GM18861 (cell line): ENCODE data around the gene TSTD2.
"Not testable (repeated sequence)": the region's sequence is repeated elsewhere in the genome, so short reads cannot be mapped to it uniquely, and the experiment has no call there.

Source experiments
- ATAC-seq: cut with Tn5 transposase; IDR thresholded peaks from one replicate; pipeline ENCODE4 v1.9.1; 2021; ENCODE audit not compliant: unreplicated experiment

TSTD2 gene

DNA sequence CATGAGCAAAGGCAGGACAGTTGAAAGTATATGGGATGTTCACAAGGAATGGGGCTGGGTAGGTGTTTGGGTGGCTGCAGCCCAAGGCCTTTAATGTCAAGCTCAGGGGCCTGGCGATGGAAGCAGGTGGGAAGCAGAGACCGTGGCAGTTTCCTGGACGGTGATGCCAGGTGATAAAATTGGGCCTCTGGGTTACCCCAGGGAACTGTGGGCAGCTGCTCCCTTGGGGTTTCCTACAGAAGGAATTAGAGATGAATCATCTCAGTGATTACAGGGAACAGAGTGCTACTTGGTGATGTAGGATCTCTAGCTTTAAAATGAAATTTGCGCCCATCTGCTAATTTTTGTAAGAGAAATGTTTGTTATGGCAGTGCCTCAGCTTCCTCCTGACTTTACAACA lies 39.2 kb downstream of the TSTD2 start:
- no peak for ATAC-seq

DNA sequence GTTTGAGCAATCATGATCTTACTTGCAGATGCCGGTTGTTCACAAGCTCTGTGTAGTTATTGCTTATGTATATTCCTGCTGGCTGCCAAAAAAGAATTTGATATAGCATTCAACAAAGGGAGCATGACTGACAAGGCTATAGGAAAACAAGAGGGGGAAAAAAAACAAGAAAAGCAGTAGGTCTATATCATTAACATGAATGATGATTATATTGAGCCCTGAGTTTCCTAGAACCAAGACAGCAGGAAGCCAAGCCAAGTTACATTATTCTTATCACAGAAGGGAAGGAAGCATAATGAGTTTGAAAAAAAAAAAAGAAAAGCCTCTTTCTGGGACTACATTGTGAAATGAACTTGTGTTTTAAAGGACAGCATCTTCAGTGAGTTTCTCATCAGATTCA lies 41.0 kb downstream of the TSTD2 start:
- no peak for ATAC-seq

DNA sequence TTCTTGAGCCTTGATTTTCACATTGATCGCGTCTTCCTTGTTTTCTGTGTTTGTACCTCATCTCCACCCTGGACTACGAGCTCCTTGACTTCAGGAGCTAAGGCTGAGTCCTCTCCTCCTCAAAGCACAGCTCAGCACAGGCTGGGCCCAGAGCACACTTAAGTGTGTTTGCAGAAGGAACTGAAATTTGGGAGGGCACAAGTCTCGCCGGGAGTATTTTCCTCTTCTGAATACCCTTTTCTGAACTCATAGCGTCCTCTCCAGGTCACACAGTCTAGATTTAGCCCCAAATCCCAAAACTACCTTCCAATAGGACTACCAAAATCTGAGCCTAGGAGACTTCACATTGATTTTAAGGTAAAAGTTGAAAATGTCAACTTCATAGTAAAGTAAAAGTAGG lies 41.6 kb downstream of the TSTD2 start:
- no peak for ATAC-seq

DNA sequence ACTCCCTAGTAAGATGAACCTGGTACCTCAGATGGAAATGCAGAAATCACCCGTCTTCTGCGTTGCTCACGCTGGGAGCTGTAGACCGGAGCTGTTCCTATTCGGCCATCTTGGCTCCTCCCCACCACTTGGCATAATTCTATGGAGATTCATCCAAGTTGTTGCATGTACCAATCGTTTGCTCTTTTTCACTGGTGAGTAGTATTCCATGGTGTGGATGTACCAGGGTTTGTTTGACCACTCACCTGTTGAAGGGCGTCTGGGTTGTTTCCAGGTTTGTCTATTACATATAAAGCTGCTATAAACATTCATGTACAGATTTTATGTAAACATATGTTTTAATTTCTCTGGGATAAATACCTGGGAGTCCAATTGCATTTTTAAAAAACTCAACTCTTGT lies 46.3 kb downstream of the TSTD2 start:
- ATAC-seq: not testable (repeated sequence)

DNA sequence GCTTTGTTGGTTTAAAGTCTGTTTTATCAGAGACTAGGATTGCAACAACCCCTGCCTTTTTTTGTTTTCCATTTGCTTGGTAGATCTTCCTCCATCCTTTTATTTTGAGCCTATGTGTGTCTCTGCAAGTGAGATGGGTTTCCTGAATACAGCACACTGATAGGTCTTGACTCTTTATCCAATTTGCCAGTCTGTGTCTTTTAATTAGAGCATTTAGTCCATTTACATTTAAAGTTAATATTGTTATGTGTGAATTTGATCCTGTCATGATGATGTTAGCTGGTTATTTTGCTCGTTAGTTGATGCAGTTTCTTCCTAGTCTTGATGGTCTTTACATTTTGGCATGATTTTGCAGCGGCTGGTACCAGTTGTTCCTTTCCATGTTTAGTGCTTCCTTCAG lies 48.4 kb downstream of the TSTD2 start:
- ATAC-seq: not testable (repeated sequence)

DNA sequence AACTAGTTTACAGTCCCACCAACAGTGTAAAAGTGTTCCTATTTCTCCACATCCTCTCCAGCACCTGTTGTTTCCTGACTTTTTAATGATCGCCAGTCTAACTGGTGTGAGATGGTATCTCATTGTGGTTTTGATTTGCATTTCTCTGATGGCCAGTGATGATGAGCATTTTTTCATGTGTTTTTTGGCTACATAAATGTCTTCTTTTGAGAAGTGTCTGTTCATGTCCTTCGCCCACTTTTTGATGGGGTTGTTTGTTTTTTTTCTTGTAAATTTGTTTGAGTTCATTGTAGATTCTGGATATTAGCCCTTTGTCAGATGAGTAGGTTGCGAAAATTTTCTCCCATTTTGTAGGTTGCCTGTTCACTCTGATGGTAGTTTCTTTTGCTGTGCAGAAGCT lies 51.6 kb downstream of the TSTD2 start:
- ATAC-seq: not testable (repeated sequence)

DNA sequence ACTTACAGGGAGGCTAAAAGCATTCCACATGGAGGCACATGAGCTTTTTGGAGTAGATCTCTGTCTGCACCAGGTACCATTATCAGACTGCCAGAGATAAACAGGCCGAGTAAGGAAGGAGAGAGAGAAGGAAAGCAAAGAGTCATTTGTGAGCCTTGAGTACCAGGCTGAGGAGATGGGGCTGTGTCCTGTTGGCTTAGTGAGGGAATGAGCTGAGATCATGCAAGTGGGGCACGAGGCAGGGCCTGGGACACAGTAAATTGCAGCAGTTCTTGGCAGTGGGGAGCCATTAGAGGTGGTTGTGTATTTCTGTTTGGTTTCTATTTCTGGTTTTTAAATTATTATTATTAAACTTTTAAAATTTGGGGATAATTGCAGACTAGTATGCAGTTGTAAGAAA lies 53.3 kb downstream of the TSTD2 start:
- ATAC-seq: no peak

DNA sequence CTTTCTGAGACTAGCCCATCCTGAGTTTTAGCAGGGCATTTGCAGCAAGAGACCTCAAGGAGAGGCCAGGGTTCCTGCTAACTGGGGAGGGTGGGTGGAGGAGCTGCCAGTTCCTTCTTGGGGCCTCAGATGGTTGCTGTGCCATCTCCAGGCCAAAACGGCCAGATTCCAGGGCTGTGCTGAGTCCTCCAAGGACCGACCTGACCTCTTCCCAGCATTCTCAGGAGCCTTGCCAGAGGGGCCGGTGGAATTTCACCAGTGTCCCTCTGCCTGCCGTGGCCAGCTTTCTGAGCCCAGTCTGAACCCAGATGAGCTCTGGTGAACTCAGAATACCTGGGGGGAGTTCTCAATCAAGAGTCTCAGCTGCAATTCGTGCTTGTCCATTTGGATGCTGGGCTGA lies 54.3 kb downstream of the TSTD2 start:
- no peak for ATAC-seq

DNA sequence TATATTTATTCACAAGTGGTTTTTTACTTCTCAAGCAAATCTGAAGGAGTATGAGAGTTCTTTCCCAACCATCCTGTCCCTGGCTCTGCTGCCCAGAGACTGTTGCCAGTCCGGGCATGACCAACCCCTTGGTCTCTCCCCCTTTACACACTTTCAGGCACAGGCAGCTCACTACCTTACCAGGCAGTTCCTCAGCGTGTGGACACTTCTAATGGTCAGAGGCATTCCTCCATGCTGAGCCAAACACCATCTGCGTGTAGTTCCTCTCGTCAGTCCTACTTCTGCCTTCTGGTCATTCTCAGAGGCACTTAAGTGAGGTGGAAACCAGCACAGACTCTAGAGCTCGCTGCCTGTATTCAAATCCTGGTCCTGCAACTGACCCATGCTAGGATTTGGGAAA lies 56.1 kb downstream of the TSTD2 start:
- no peak for ATAC-seq

DNA sequence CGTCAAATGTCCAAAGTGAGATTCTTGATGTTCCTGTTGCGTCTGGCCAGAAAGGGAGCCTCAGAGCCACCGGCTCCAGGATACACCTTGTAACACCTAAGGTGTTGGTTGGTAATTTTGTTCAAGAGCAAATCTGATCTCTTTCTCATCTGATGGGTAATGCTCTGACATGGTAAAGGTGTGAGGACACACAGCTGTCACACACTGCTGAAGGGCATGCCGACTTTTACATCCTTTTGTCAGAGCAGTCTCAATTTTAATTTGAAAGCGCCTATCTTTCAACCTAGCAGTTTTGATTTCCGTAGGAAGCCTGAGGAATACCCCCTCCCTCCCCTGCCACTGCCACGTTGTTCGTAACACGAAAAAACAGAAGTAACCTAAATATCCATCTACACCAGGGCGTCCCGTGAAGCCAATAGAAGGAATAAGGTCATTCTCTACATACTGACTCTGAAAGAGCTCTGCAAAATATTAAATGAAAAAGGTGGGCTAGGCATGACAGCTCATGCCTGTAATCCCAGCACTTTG lies 57.4 kb downstream of the TSTD2 start:
- no peak for ATAC-seq

DNA sequence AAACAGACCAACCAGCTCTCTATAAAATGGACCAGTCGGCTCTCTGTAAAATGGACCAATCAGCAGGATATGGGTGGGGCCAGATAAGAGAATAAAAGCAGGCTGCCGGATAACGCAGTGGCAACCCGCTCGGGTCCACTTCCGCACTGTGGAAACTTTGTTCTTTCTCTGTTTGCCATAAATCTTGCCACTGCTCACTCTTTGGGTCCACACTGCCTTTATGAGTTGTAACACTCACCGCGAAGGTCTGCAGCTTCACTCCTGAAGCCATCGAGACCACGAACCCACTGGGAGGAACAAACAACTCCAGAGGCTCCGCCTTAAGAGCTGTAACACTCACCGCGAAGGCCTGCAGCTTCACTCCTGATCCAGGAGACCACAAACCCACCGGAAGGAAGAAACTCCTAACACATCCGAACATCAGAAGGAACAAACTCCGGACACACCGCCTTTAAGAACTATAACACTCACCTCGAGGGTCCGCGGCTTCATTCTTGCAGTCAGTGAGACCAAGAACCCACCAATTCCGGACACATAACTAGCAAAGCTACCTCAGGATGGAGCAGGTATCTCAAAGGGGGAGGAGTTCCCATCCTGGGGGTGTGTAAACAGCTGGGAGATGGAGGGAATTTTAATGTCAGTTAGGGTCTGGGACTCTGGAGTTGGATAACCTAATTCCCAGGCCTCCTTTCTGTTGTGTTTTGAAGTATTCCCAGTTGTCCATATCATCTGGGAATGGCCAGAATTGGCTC lies 58.1 kb downstream of the TSTD2 start:
- ATAC-seq: not testable (repeated sequence)

DNA sequence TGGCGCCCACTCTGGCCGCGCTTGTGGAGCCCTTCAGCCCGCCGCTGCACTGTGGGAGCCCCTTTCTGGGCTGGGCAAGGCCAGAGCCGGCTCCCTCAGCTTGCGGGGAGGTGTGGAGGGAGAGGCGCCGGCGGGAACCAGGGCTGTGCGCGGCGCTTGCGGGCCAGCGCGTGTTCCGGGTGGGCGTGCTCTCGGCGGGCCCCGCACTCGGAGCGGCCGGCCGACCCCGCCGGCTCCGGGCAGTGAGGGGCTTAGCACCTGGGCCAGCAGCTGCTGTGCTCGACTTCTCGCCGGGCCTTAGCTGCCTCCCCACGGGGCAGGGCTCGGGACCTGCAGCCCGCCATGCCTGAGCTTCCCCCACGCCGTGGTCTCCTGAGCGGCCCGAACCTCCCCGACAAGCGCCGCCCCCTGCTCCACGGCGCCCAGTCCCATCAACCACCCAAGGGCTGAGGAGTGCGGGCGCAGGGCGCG lies 59.0 kb downstream of the TSTD2 start:
- ATAC-seq: not testable (repeated sequence)

DNA sequence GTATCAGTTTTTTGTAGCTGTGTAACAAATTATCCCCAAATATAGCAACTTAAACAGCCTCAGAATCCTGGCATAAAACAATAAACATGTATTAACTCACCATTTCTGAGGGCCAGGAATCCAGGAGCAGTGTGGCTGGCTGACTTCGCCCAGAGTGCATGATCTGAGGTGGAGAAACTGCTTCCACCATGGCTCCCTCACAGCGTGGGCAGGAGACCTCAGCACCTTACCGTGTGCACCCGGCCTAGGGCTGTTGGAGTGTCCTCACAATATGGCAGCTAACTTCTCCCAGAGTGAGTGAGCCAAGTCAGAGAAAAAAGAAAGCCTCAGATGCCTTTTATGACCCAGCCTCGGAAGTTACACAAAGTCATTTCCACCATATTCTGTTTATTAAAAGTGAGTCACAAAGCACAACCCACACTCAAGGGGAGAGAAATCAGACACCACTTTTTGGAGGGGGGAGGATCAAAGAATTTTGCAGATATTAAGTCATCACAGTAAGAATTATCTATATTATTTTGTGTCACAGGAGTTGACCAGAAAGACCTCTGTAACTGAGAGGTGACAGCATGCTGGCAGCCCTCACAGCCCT lies 59.6 kb downstream of the TSTD2 start:
- no peak for ATAC-seq

DNA sequence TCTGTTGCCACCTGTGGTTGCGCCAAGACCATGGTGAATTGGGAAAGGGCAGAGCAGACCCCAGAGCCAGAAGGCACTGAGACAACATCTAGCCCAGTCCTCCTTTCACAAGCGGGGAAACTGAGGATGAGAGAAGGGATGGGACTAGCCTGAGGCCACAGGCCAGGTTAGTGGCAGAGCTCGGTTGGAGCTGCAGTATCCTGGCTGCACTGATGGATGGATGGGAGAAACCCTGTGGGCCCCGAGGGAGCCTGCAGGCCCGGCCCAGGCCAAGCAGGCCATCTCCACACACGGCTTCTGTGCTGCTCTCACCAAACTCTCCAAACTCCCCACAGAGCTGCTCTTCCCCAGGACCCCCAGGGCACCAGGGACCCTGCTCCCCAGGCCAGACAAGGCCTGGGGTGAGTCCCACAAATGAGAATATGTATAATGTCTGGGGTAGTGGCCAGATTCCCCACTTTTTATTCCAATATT lies 60.2 kb downstream of the TSTD2 start:
- ATAC-seq: no peak

DNA sequence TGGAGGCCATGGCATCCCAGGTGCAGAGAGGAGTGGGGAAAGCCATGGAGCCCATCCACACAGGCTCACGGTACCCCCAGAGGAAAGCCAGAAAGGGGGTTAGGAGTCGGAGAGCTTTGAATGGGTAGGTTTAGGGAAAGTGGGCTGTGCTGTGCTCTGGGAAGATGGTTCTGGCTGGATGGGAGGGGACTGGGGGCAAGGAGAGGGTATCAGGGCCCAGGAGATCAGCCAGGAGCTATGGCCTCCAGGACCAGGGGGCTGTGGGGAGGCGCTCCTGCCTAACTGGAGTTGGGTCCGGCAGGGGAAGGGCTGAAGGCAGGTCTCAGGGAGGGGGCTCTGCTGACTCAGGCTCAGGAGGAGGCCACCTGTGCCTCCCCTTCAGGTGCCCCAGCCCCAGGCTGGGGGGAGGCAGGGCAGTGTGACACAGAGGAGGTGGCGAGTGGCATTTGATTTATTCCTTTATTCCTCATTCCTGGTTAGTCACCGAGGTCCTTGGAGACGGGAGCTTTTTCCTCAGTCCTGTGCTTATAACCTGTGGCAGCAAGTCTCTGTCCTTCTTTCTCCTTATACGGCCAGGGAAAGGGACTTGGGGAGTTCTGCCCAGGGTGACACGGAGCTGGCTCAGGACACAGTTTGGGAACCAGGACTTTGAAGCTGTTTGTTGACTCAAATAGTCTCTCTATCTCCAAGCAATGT lies 60.8 kb downstream of the TSTD2 start:
- no peak for ATAC-seq

DNA sequence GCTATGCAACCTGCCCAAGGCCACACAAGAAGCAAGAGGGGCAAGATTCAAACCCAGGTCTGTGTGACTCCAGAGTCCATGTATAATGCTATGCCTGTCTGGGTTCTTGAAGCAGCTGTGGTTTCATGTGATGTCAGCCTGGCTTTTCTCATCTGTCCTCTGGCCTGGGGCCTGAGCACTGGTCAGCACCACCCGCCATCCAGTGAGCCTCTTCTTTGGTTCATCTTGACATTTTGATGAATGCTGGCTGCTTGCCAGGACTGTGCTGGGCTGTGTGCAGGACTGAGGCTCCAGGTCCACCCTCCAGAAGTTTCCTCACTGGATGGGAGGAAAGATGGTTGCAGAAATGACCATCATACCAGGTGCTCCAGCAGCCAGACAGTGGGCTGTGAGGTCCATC lies 61.5 kb downstream of the TSTD2 start:
- no peak for ATAC-seq

DNA sequence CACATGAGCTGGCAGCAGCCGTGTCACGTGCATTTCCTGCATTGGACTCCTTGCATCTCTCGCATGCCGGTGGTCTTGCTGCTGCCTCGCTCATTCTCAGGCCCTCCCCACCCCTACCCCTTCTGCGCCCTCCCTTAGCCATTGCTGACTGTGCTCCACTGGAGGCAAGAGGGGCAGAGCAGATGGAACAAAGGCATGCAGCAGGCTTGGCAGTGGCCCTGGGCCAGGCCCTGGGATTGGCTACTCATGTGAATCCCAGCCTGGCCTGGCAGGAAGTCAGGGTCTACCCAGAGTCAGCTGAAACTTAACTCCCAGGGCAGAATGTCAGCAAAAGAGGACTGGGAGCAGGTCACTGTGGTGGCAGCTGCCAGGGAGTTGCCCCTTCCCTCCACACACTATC lies 62.3 kb downstream of the TSTD2 start:
- no peak for ATAC-seq

DNA sequence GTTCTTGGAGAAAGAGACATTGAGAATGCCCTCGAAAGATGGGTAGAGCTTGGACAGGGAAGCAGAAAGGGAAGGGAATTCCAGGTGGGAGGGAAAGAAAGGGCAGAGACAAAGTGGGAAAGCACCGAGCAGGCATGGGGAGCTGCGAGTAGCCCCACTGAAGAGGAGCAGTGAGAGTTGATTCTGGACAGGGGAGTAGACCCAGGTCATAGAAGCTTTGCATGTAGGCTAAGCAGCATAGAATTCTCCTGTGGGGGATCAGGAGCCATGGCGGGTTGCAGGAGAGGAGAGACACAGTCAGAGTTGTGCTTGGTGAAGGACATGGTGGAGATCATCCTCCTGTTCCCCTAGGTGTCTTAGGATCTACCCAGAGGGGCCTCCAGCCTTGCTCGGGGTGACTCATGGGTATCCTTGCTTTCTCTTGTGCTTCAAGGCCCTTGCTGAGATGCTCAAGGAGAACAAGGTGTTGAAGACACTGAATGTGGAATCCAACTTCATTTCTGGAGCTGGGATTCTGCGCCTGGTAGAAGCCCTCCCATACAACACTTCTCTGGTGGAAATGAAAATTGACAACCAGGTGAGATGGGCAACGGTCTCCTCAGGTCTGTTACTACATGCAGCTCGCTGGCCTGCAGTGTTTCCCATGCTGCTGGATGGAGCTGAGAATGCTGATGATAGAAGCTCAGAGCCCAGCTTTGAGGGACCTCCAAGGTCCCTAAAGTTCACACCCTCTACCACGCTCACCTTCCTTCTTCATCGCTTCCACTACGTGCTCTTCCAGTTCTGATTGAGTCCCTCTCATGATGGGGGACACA lies 64.5 kb downstream of the TSTD2 start:
- ATAC-seq: no peak

DNA sequence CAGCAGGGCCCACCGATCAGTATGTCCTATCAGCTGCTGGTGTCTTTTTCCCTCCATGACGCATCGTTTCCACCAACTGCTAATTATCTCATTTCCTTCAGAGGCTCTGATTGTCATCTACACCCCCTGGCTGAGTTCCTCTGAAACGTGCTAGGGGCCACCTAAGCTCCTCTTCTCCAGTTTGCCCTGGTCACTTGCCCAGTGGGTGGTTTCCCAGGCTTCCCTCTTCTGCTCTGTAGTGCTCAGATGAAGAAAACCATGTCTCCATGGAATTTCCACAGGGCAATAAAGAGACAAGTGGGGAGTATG lies 65.3 kb downstream of the TSTD2 start:
- no peak for ATAC-seq

DNA sequence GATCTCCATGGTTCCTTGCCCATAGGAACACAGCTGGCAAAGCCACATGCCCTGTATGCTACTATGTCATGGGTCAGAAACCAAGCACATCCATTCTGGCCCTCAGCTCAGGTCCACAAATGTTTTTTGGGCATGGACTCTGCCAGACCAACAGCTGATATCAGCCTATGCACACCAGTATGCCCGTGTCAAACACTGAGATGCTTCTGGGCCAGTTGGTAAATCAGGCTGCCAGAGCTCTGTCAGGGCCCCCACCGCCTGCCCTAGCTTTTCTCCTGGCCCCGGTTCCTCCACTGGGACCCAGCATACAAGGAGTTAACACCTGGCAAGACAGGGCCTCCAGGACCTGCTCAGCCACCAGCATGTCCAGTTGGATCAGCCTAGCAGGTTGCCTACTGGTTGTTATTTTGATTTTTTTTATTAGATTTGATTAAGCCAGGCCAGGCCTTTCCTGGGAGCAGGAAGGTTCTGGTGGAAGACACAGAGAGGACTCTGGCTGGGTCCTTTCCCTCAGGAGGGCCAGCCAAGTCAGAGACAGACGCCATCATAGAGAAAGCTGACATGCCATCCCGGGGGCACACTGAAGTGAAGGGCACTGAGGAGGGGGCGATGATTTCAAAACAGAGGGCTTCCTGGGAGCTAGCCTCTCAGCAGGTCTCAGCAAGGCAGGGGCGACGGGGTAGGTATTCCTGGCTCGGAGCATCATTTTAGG lies 65.8 kb downstream of the TSTD2 start:
- no peak for ATAC-seq

DNA sequence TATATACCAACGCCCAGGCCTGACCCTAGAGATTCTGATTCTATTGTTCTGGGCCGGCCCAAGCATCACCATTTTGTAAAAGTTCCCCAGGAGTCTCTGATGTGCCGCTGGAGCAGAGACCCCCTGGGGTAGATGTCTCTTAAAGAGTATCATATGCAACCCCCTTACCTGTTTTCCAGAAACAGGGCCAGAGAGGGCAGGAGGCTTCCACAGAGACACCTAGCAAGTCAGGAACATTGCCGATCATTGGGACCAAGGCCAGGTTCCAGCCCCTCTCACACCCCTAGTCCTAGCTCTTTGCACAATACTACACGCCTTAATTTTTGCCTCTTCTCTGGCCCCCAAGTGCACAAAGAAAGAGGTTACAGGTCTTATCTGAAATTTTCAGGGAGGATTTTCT lies 67.9 kb downstream of the TSTD2 start:
- no peak for ATAC-seq
